HG03095 (cell line): ENCODE data around the gene NFATC2.
"Not testable (repeated sequence)": the region's sequence is repeated elsewhere in the genome, so short reads cannot be mapped to it uniquely, and the experiment has no call there.

Source experiments
- ATAC-seq: cut with Tn5 transposase; IDR thresholded peaks from one replicate; pipeline ENCODE4 v1.9.1; 2021; ENCODE audit warnings: moderate library complexity; ENCODE audit not compliant: unreplicated experiment

Gene NFATC2

GRCh38 chr20:51361258-51361657 lies 181.3 kb downstream of the NFATC2 start:
- ATAC-seq = no peak

GRCh38 chr20:51360451-51361201 lies 181.9 kb downstream of the NFATC2 start:
- no peak for ATAC-seq

GRCh38 chr20:51359947-51360346 lies 182.6 kb downstream of the NFATC2 start:
- no peak for ATAC-seq

- no peak for ATAC-seq
These were observed 183.1 kb downstream of the NFATC2 start for GRCh38 chr20:51359401-51359800.

GRCh38 chr20:51358032-51358724 lies 184.3 kb downstream of the NFATC2 start:
- no peak for ATAC-seq

GRCh38 chr20:51357543-51357942 lies 185.0 kb downstream of the NFATC2 start:
- no peak for ATAC-seq

GRCh38 chr20:51356871-51357270 lies 185.6 kb downstream of the NFATC2 start:
- no peak for ATAC-seq

GRCh38 chr20:51354769-51355319 lies 187.7 kb downstream of the NFATC2 start:
- no peak for ATAC-seq

GRCh38 chr20:51354191-51354768 lies 188.2 kb downstream of the NFATC2 start:
- no peak for ATAC-seq

- no peak for ATAC-seq
These were observed 189.0 kb downstream of the NFATC2 start for GRCh38 chr20:51353491-51353890.

GRCh38 chr20:51352791-51353190 lies 189.7 kb downstream of the NFATC2 start:
- no peak for ATAC-seq

- no peak for ATAC-seq
These were observed 191.4 kb downstream of the NFATC2 start for GRCh38 chr20:51350941-51351631.

GRCh38 chr20:51348876-51349275 lies 193.6 kb downstream of the NFATC2 start:
- no peak for ATAC-seq

- ATAC-seq = no peak
These were observed 194.7 kb downstream of the NFATC2 start for GRCh38 chr20:51347831-51348230.

- no peak for ATAC-seq
These were observed 195.6 kb downstream of the NFATC2 start for GRCh38 chr20:51346686-51347485.

- ATAC-seq = no peak
These were observed 196.9 kb downstream of the NFATC2 start for GRCh38 chr20:51345601-51346101.

GRCh38 chr20:51343802-51344201 lies 198.7 kb downstream of the NFATC2 start:
- not testable (repeated sequence) for ATAC-seq

GRCh38 chr20:51342510-51343236 lies 199.8 kb downstream of the NFATC2 start:
- no peak for ATAC-seq

GRCh38 chr20:51341581-51341980 lies 200.9 kb downstream of the NFATC2 start:
- no peak for ATAC-seq

GRCh38 chr20:51340451-51340840 lies 202.1 kb downstream of the NFATC2 start:
- ATAC-seq = no peak
